Ovary (tissue), 9 donors: ENCODE measurements around the gene NTRK3. TPM values are rescaled to one million over a fixed set of nuclear protein-coding genes. Genes with fewer than 3 reads are reported as not detected.

Experiments used
- DNase-seq, 5 donors: peaks; one replicate each; pipeline ENCODE4 v3.0.0-alpha.2; 2019 to 2020
- H3K27ac ChIP-seq, 2 donors: fragments of 200-600 bp; one replicate each; pipeline versions ENCODE4 v1.5.1 to v1.8.0; 2019 to 2022
- H3K27me3 ChIP-seq: fragments of 200-600 bp; one replicate; pipeline ENCODE4 v1.8.0; 2022
- H3K36me3 ChIP-seq: fragments of 200-600 bp; sonication (generic); one replicate; pipeline ENCODE4 v1.5.1; 2019
- H3K4me1 ChIP-seq: one replicate; pipeline ENCODE4 v1.8.1; 2013; ENCODE audit warnings: mild to moderate bottlenecking, moderate library complexity; ENCODE audit not compliant: insufficient read depth
- H3K4me3 ChIP-seq: fragments of 200-600 bp; sonication (generic); one replicate; pipeline ENCODE4 v1.5.1; 2017
- H3K9me3 ChIP-seq, 2 donors: fragments of 200-600 bp in 1 of 2; sonication (generic) in 1 of 2; one replicate each; pipeline versions ENCODE4 v1.5.1 to v1.8.1; 2013 to 2019; ENCODE audit warnings: mild to moderate bottlenecking in 1 of 2, moderate library complexity in 1 of 2
- EP300 ChIP-seq: sonication (generic); formaldehyde crosslinking; IDR thresholded peaks from one replicate; pipeline ENCODE4 v1.6.1; 2017; ENCODE audit warnings: antibody characterized with exemption
- POLR2A ChIP-seq: fragments of 450-650 bp; IDR thresholded peaks from one replicate; pipeline ENCODE4 v1.6.1; 2017; ENCODE audit warnings: antibody characterized with exemption, mild to moderate bottlenecking, moderate library complexity
- WGBS, 3 donors: extraction: QIAGEN DNeasy Blood & Tissue Kit in 1 of 3; methylation state at CpG; one replicate each; pipeline versions ENCODE4 v1.1.5 to v1.1.7; 2013 to 2017; 5-methylcytosine and 5-hydroxymethylcytosine counted together
- intact Hi-C, 4 donors: fragments of 100-400 bp; cut with DNase I; formaldehyde crosslinking; loops; one replicate each; pipeline versions ENCODE4 v1.11.0 to v1.15.1; 2022 to 2023
- polyA plus RNA-seq, 2 donors: library from polyadenylated mRNA; stranded (reverse); fragments of 200-250 nt in 1 of 2; fragments of 350-450 nt in 1 of 2; fragmentation: Illumina TruSeq in 1 of 2; extraction: RNeasy Lipid Tissue Mini Kit (QIAGEN cat#74804) in 1 of 2; gene quantifications; one replicate each; pipeline ENCODE4 v1.2.3, GENCODE V29; 2013 to 2014
- total RNA-seq, 7 donors: library from RNA; depleted of rRNA in 2 of 7; stranded (reverse); fragments of >200 nt in 2 of 7; fragmentation: NEBNext Ultra II Directional in 3 of 7; extraction: Animal tissue kit (Norgen Biotek cat#: 25700) in 3 of 7; gene quantifications; one replicate each; pipeline versions ENCODE4 v1.1.0 to v1.2.4, GENCODE V29; 2016 to 2023
- TF ChIP-seq, protein P1 (sequence below), 3 donors: fragments of 450-650 bp in 2 of 3; fragments of 200-600 bp in 1 of 3; IDR thresholded peaks; one replicate each; pipeline versions ENCODE4 v1.5.1 to v1.8.0; 2016 to 2022; ENCODE audit warnings: antibody characterized with exemption in 3 of 3, mild to moderate bottlenecking in 1 of 3
- donor health status: DM: no; HTN: no; CAD: no; lungs with moderate emphysema.
- donor health status: DM: no; HTN: no; CAD: no.
- donor health status: Bipolar disorder and iron deficiency.
- donor health status: DM: yes; HTN: yes; CAD: no.
- donor health status: DM: no; HTN: no; CAD: no.
- donor health status: DM: yes; HTN: yes; CAD: no.

Gene NTRK3
- total and polyA plus RNA-seq, 9 donors, result 0.77 to 14.6 (median 2.7) TPM

DNA sequence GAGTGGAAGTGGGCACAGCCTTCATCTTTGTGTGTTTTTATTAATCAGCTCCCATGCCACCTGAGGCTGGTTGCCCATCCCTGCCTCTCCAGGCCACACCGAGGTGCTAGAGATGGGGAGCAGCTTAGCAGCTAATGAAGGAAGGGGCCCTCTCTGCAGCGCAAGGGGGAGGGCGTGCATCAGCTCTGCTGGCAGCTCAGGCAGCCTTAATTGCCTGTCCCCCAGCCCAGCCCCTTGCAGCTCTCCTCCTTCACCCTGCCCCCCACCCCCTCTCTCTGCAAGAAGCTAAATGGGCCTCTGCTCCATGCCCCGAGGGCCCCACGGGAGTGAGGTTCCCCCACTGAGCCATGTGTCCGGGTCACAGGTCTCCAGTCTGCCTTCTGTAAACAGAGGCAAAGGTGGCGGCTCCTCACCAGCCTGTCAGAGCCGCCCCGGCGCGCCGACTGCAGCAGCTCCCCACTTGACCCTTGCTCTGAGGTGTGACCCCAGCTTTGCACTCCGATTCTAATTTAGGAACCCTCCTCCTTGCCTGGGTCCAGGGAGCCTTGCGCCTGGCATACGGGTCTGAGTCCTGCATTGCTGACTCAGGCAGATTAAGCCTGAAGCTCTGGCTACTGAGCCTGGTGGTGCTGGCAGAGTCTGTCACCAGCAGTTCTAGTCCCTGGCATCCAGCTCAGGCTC is 27.9 kb upstream of the NTRK3 start:
- Histone ChIP-seq H3K36me3 (no peaks in the 10 kb centered on the region), H3K4me3 (no peak overlapping the region), H3K4me1 (no peaks in the 10 kb centered on the region), H3K27me3 (no peaks in the 10 kb centered on the region), H3K27ac (no peak overlapping the region), H3K9me3 (no peaks in the 10 kb centered on the region)
- no peak for DNase-seq
- intact Hi-C loops, result no loop called here
- TF ChIP-seq EP300, result no peak
- TF ChIP-seq, protein P1, sequence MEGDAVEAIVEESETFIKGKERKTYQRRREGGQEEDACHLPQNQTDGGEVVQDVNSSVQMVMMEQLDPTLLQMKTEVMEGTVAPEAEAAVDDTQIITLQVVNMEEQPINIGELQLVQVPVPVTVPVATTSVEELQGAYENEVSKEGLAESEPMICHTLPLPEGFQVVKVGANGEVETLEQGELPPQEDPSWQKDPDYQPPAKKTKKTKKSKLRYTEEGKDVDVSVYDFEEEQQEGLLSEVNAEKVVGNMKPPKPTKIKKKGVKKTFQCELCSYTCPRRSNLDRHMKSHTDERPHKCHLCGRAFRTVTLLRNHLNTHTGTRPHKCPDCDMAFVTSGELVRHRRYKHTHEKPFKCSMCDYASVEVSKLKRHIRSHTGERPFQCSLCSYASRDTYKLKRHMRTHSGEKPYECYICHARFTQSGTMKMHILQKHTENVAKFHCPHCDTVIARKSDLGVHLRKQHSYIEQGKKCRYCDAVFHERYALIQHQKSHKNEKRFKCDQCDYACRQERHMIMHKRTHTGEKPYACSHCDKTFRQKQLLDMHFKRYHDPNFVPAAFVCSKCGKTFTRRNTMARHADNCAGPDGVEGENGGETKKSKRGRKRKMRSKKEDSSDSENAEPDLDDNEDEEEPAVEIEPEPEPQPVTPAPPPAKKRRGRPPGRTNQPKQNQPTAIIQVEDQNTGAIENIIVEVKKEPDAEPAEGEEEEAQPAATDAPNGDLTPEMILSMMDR (IDR thresholded peaks at IDR 0.05), result no peak
- no peak for TF ChIP-seq POLR2A
- WGBS, 3 donors, result 6 to 11% (median 11%) methylated on average over 10 to 15 of the region's 15 CpGs

DNA sequence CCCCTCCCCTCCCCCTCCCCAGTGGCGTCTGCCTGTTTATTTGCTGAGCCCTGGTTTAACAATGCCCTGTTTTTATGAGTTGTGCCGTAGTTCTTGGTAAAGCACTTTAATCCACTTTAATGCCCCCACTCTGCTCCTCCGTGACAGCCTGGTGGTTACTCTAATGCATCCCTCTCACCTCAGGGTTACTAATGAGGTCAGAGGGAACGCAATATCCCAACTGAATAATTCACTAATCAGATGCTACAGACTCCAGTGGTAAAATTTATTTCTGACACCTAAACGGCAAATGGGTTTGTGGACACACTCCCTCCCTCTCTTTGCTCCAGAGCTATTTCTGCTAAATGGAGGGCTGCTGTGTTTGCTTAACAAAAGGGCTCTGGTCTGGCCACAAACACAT is 26.1 kb upstream of the NTRK3 start:
- DNase-seq, result no peak
- Histone ChIP-seq H3K36me3 (no peaks in the 10 kb centered on the region), H3K9me3 (no peaks in the 10 kb centered on the region), H3K4me3 (no peak overlapping the region), H3K27me3 (no peaks in the 10 kb centered on the region), H3K4me1 (no peaks in the 10 kb centered on the region), H3K27ac (no peak overlapping the region)
- 22 to 36% (median 32%) methylated on average over 5 of the region's 5 CpGs for WGBS, 3 donors
- TF ChIP-seq EP300, result no peak
- TF ChIP-seq, protein P1 (IDR thresholded peaks at IDR 0.05), result no peak
- TF ChIP-seq POLR2A, result no peak
- intact Hi-C loops, result no loop called here

DNA sequence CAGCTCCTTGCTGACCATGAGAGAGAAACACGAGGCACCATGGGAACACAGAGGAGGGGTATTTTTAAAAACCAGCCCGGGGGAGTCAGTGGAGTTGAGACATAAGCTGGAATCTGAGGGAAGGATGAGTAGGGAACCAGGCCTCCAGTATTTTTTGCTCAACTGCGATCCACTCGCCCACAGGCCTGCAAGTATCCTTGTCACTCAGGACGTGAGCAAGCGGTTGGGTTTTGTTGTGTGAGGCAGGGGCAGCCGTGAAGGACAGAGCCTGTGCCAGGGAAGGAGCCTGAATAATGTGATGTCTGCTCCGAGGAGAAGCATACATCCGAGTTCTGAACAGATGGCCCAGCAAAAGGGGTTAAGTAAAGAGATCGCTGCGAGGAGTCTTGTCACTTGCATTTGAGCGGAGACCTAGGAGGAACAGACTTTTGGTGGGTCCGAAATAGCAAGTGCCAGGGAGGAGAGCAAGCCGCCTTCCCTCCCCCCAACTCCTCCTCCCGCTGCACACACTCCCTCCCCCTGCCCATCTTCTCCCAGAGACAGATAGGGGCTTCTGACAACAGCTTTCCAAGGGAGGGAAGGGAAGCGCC is 20.4 kb upstream of the NTRK3 start:
- 39 to 50% (median 43%) methylated on average over 16 of the region's 16 CpGs for WGBS, 3 donors
- TF ChIP-seq, protein P1 (IDR thresholded peaks at IDR 0.05), result no peak
- no peak for TF ChIP-seq POLR2A
- TF ChIP-seq EP300, result no peak
- Histone ChIP-seq H3K27me3 (no peaks in the 10 kb centered on the region), H3K36me3 (no peaks in the 10 kb centered on the region), H3K4me1 (no peaks in the 10 kb centered on the region), H3K9me3 (no peaks in the 10 kb centered on the region), H3K4me3 (no peak overlapping the region), H3K27ac (no peak overlapping the region)
- intact Hi-C loops, result loop anchor here in 1 of 4 donors (10.0 kb wide), 1 partner anchor 1362 kb away; no protein-coding TSS in a partner anchor
- DNase-seq, result no peak

DNA sequence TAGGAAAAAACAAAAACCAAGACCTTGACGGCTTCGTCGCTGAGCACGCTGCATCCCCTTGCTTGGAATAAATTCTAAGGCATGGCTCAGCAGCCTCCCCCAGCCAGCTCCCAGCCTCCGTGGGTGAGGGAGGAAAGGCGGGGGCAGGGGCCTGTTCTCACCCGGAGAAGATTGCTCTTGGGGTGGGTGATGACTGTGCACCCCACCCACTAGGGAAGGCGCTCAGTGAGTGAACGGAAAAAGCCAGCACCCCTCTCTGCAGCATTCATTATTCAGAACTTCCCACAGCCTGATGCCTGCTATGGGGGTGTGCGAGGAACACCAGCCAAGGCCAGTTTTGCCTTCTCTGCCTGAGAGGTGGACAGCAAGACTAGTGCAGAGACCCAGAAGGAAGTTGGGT is 19.3 kb upstream of the NTRK3 start:
- no peak overlapping the region for H3K4me3 ChIP-seq
- H3K36me3 ChIP-seq, result no peaks in the 10 kb centered on the region
- 30 to 42% (median 32%) methylated on average over 10 of the region's 10 CpGs for WGBS, 3 donors
- TF ChIP-seq POLR2A (no peak), EP300 (no peak)
- TF ChIP-seq, protein P1 (IDR thresholded peaks at IDR 0.05), result no peak
- intact Hi-C loops, result loop anchor here in 1 of 4 donors (10.0 kb wide), 1 partner anchor 1361 kb away; no protein-coding TSS in a partner anchor
- H3K27ac ChIP-seq, result no peak overlapping the region
- H3K27me3 ChIP-seq, result no peaks in the 10 kb centered on the region
- H3K4me1 ChIP-seq, result no peaks in the 10 kb centered on the region
- DNase-seq, result no peak
- H3K9me3 ChIP-seq, result no peaks in the 10 kb centered on the region
